Muscle of arm (tissue), 14 donors: ENCODE results near the gene POLR3A. TPM values are rescaled to one million over a fixed set of nuclear protein-coding genes. Genes with fewer than 3 reads are reported as not detected.
"Not testable (repeated sequence)": the region's sequence is repeated elsewhere in the genome, so short reads cannot be mapped to it uniquely, and the experiment has no call there.

Source experiments
- DNase-seq: peaks from one replicate; pipeline ENCODE4 v3.0.0-alpha.2; 2013
- long read RNA-seq, 11 donors: transcript quantifications; one replicate each; lab custom pipeline, GENCODE V29; 2026
- polyA plus RNA-seq, 12 donors: library from polyadenylated mRNA; unstranded; fragments of 120-200 nt; gene quantifications; one replicate each; pipeline ENCODE4 v1.2.1, GENCODE V29; 2013; ENCODE audit not compliant: insufficient read length in 12 of 12

The POLR3A gene
- 10 to 100 TPM in 10 of 12 donors, 1 to 10 TPM in 1, not detected in 1; 7.5 to 17.4 (median 15.2) TPM for polyA plus RNA-seq
- long read RNA-seq, donor 1, partial matches to known transcripts = 11,668 of 12,643 reads
- long read RNA-seq, donor 1, other reads (novel, unspliced or antisense) = 975 of 12,643 reads
- long read RNA-seq, donor 2, full-length matches to known transcripts = 3 of 3 reads
- long read RNA-seq, donor 2, partial matches to known transcripts = 0 of 3 reads
- long read RNA-seq, donor 2, other reads (novel, unspliced or antisense) = 0 of 3 reads
- long read RNA-seq, donor 3, full-length matches to known transcripts = 2 of 4,052 reads
- long read RNA-seq, donor 3, partial matches to known transcripts = 3,535 of 4,052 reads
- long read RNA-seq, donor 3, other reads (novel, unspliced or antisense) = 515 of 4,052 reads
- long read RNA-seq, donor 4, partial matches to known transcripts = 2,615 of 3,455 reads
- long read RNA-seq, donor 4, other reads (novel, unspliced or antisense) = 840 of 3,455 reads
- long read RNA-seq, donor 5 = 0 reads
- long read RNA-seq, donor 6, full-length matches to known transcripts = 1 of 5,564 reads
- long read RNA-seq, donor 6, partial matches to known transcripts = 2,884 of 5,564 reads
- long read RNA-seq, donor 6, other reads (novel, unspliced or antisense) = 2,679 of 5,564 reads
- long read RNA-seq, donor 7, partial matches to known transcripts = 2,288 of 3,686 reads
- long read RNA-seq, donor 7, other reads (novel, unspliced or antisense) = 1,398 of 3,686 reads
- long read RNA-seq, donor 8, partial matches to known transcripts = 6,125 of 7,317 reads
- long read RNA-seq, donor 8, other reads (novel, unspliced or antisense) = 1,192 of 7,317 reads
- long read RNA-seq, donor 9, full-length matches to known transcripts = 1 of 6,413 reads
- long read RNA-seq, donor 9, partial matches to known transcripts = 4,195 of 6,413 reads
- long read RNA-seq, donor 9, other reads (novel, unspliced or antisense) = 2,217 of 6,413 reads
- long read RNA-seq, donor 10, partial matches to known transcripts = 4,517 of 5,895 reads
- long read RNA-seq, donor 10, other reads (novel, unspliced or antisense) = 1,378 of 5,895 reads
- long read RNA-seq, donor 11, full-length matches to known transcripts = 1 of 9,645 reads
- long read RNA-seq, donor 11, partial matches to known transcripts = 8,323 of 9,645 reads
- long read RNA-seq, donor 11, other reads (novel, unspliced or antisense) = 1,321 of 9,645 reads

GRCh38 chr10:78029269-78030226, at the start of gene POLR3A:
TSS of gene POLR3A (minus strand) at chr10:78029515. CDS start at chr10:78029407, 108 bp downstream.
- peak; percentile 97 for DNase-seq

DNA sequence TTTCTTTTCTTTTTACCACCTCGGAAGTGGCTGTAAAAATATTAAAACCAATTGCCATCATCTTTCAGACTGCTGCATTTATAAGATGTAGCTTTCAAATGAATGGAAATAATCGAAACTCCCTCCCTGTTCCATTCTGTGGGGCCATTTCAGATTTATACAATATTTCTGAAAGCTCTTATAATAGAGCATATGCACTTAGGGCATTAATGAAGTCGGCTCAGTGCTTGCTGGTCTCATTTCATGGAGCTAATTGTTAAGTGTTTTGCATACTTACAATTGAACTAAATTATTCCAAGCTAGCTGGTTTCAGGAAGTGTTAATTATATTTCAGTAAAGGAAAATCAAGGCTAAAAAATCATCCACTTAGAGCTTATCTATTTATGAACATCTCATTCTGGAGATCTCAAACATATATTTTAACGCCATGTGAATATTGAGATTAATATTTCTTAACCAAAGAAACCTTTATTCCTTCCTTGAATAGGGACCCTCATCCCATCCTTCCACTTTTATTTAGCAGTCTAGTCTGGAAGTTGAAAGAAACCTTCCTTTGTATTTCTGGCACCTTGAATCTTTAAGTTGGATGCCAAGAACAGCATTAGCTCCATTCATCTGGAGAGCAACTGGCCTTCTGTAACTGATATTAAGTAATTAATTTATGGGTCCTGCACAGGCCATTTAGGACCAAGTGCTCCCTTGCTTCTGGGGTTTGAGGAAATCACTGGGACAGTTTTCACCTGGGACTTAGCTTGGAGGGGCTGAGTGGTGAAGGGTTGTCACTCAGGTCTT, 49.4 kb upstream of the POLR3A start:
- DNase-seq = no peak

GRCh38 chr10:78075806-78076205, 46.5 kb upstream of the POLR3A start:
- DNase-seq = not testable (repeated sequence)

GRCh38 chr10:78072504-78072903, 43.2 kb upstream of the POLR3A start:
- DNase-seq = no peak

DNA sequence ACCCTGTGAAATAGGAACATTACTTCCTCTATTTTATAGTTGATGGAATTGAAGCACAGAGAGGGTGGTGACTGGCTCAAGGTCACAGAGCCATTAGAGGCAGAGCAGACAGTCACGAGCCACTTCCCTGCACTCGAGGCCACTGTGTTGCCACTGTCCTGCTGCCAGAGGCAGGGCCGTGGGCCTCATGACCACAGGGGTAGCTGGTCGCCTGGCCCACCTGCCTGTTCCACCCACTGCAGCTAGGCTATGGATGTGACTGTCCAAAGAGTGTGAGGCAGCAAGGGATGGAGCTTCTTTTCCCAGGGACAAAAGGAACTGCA, 42.5 kb upstream of the POLR3A start:
- no peak for DNase-seq

- DNase-seq = no peak
Measured at GRCh38 chr10:78071140-78071856, 42.0 kb upstream of the POLR3A start.

DNA sequence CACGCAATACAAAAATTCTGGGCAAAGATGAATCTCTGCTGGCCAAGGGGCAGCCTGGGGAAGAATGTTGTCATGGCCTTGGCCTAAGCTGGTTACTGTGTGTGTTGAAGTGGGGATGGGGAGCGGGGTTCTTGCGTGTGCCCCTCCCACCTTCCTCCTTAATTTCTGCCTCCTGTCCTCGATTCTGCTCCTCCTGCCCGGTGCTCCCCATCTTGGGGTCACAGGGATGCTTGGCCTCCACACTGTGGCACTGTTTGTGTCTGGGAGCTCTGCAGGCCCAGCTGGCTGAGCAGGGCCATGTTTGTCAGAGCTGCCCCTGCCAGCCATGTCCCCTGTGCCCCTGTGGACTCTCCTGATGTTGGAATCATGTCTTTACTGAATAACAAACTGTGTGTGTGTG, 41.4 kb upstream of the POLR3A start:
- no peak for DNase-seq

DNA sequence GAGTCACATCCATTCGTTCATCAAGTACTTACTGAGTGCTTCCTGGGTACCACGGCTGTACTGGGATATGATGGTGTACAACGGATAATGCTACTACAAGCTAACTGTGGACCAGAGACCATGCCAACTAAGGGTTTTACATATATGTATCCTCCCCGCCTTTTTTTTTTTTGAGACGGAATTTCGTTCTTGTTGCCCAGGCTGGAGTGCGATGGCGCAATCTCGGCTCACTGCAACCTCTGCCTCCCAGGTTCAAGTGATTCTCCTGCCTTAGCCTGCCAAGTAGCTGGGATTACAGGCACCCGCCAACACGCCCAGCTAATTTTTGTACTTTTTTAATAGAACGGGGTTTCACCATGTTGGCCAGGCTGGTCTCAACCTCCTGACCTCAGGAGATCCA, 40.7 kb upstream of the POLR3A start:
- DNase-seq = not testable (repeated sequence)

- no peak for DNase-seq
Measured at GRCh38 chr10:78069151-78069550, 39.8 kb upstream of the POLR3A start.

GRCh38 chr10:78066728-78067430, 37.6 kb upstream of the POLR3A start:
- no peak for DNase-seq

GRCh38 chr10:78066012-78066411, 36.7 kb upstream of the POLR3A start:
- no peak for DNase-seq

GRCh38 chr10:78065611-78066010, 36.3 kb upstream of the POLR3A start:
- no peak for DNase-seq

- DNase-seq = not testable (repeated sequence)
Measured at GRCh38 chr10:78064919-78065318, 35.6 kb upstream of the POLR3A start.

DNA sequence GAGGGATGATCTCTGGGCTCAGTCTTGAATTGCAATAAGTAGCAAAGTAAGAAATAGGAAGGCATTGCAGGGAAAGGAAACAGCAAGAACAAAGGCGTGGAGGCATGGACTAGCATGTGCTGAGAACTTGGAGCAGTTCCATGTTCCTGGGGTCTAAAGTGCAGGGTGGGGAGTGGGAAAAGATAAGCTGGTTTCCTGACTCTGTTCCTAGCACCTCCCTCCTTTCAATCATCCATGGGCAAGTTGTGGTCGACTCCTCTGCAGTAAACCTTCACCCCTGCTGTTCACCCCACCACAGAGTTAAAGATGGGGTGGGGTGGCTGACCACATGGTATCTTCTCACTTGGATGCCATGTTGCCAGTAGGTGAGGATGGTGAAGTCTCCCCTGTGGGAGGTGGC, 33.9 kb upstream of the POLR3A start:
- no peak for DNase-seq

DNA sequence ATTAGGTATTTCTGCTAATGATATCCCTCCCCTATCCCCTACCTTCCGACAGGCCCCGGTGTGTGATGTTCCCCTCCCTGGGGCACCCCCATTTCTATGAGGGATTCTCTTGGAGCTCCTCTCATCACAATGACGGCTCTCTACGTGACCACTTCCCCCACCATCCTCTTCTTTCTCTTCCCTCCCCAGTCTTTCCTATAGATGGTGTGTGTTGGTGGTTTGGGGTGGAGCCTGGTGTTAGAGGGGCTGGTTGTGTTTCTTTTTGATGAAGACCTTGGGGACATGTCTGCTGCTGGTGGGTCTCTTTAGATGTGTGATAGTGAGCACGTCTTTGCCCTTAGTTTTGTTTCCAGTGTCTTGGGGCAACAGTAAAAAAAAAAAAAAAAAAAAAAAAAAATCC, 33.0 kb upstream of the POLR3A start:
- no peak for DNase-seq

DNA sequence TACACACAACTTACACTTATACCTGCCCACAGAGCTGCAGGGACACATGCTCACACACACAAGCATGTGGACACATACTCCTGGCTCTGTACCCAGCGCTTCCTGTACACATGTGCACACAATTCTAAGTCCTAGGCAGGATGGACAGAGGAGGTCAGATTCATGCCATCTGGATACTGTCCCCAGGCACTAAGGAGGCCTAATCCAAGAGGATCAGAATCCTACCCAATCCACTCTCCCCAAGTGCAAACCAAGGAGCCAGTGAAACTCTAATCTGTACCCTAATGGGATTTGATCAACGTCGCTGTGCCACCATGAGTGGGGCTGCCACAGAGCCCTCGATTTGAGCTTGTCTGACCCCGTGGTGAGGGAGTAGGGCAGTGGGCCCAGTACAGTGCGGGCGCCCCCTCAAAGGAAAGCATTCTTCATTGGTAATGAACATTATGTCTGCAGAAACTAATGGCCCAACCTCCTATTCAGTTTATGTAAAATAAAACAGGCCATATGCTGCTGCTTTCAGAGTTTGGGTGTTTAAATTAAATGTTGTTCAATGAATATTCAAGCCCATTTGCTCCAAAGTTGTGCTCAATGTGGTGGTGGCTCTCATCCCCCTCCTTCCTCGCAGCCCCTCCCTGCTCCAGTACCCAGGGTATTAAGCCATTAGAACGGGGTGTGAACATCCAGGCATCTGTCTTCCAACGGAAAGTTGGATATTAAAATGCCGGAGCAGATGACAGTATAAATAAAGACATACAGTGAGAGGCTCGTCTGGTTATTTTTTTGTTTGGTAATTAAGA, 30.8 kb upstream of the POLR3A start:
- DNase-seq = no peak

- DNase-seq = no peak
Measured at GRCh38 chr10:78058562-78058961, 29.2 kb upstream of the POLR3A start.
